Measurements from ENCODE around the gene CYGB.

CYGB gene

GRCh38 chr17:76537578-76538280 lies at the start of gene CYGB:
Gene CYGB, minus strand, starts transcription at chr17:76537709. Its CDS starts 167 bp downstream, at chr17:76537542.
- peak; percentile 65 for DNase-seq (ENCODE audit: low spot score)

- peak; percentile 51 for DNase-seq (ENCODE audit: low spot score)
These were observed 49.4 kb upstream of the CYGB start for GRCh38 chr17:76586741-76587487.

- DNase-seq (ENCODE audit: low spot score) = peak; percentile 92
These were observed 48.4 kb upstream of the CYGB start, which contains the start of gene ST6GALNAC2 for GRCh38 chr17:76585649-76586593. Gene ST6GALNAC2, minus strand, starts transcription at chr17:76585860. Its CDS starts 52 bp downstream, at chr17:76585808.

GRCh38 chr17:76585033-76585648 lies 47.6 kb upstream of the CYGB start:
- DNase-seq (ENCODE audit: low spot score) = peak; percentile 59

- no peak for DNase-seq (ENCODE audit: low spot score)
These were observed 47.0 kb upstream of the CYGB start for GRCh38 chr17:76584427-76585032.

GRCh38 chr17:76582660-76583059 lies 45.2 kb upstream of the CYGB start:
- no peak for DNase-seq (ENCODE audit: low spot score)

- no peak for DNase-seq (ENCODE audit: low spot score)
These were observed 44.0 kb upstream of the CYGB start for GRCh38 chr17:76581515-76581914.

- DNase-seq (ENCODE audit: low spot score) = no peak
These were observed 41.8 kb upstream of the CYGB start for GRCh38 chr17:76579281-76579680.

GRCh38 chr17:76578376-76578775 lies 40.9 kb upstream of the CYGB start:
- DNase-seq (ENCODE audit: low spot score) = peak; percentile 39

- DNase-seq (ENCODE audit: low spot score) = peak; percentile 91
These were observed 40.4 kb upstream of the CYGB start for GRCh38 chr17:76577876-76578275.

- no peak for DNase-seq (ENCODE audit: low spot score)
These were observed 38.7 kb upstream of the CYGB start for GRCh38 chr17:76576189-76576588.

GRCh38 chr17:76575570-76575969 lies 38.1 kb upstream of the CYGB start:
- DNase-seq (ENCODE audit: low spot score) = no peak

GRCh38 chr17:76574166-76574565 lies 36.7 kb upstream of the CYGB start:
- DNase-seq (ENCODE audit: low spot score) = no peak

- DNase-seq (ENCODE audit: low spot score) = no peak
These were observed 35.6 kb upstream of the CYGB start for GRCh38 chr17:76573096-76573495.

GRCh38 chr17:76572201-76572910 lies 34.8 kb upstream of the CYGB start:
- DNase-seq (ENCODE audit: low spot score) = no peak

GRCh38 chr17:76570877-76571471 lies 33.5 kb upstream of the CYGB start:
- no peak for DNase-seq (ENCODE audit: low spot score)

GRCh38 chr17:76570457-76570856 lies 32.9 kb upstream of the CYGB start:
- DNase-seq (ENCODE audit: low spot score) = no peak

GRCh38 chr17:76569607-76570279 lies 32.2 kb upstream of the CYGB start:
- peak; percentile 39 for DNase-seq (ENCODE audit: low spot score)

- peak; percentile 63 for DNase-seq (ENCODE audit: low spot score)
These were observed 31.3 kb upstream of the CYGB start for GRCh38 chr17:76568811-76569221.

All from D341Med (cell line).